ENCODE measurements around the gene ADAM21.
"Not testable (repeated sequence)": the region's sequence is repeated elsewhere in the genome, so short reads cannot be mapped to it uniquely, and the experiment has no call there.

Gene ADAM21

GRCh38 chr14:70477356-70478105 is 25.6 kb downstream of the ADAM21 start:
- not testable (repeated sequence) for DNase-seq (ENCODE audit: low read depth in 2 of 2)

- no peak for DNase-seq (ENCODE audit: low read depth in 2 of 2)
These were observed 37.7 kb downstream of the ADAM21 start for GRCh38 chr14:70489579-70490200.

- DNase-seq (ENCODE audit: low read depth in 2 of 2), result no peak
These were observed 46.2 kb downstream of the ADAM21 start for GRCh38 chr14:70498191-70498590.
